Stimulated activated CD8-positive, alpha-beta memory T cell treated with anti-CD3 and anti-CD28 coated beads, Interleukin-12 subunit alpha, Interleukin-12 subunit beta, amount 100 ng/mL, for 4 hours (primary cell): ENCODE measurements around the gene NFKB1.
A peak's percentile ranks its signal among the peaks of the same experiment; 100 is the strongest.
"Not testable (repeated sequence)": the region's sequence is repeated elsewhere in the genome, so short reads cannot be mapped to it uniquely, and the experiment has no call there.

ENCODE experiments used
- DNase-seq: peaks from one replicate; pipeline ENCODE4 v3.0.0-alpha.2; 2020; ENCODE audit warnings: low read depth

NFKB1 gene, protein sequence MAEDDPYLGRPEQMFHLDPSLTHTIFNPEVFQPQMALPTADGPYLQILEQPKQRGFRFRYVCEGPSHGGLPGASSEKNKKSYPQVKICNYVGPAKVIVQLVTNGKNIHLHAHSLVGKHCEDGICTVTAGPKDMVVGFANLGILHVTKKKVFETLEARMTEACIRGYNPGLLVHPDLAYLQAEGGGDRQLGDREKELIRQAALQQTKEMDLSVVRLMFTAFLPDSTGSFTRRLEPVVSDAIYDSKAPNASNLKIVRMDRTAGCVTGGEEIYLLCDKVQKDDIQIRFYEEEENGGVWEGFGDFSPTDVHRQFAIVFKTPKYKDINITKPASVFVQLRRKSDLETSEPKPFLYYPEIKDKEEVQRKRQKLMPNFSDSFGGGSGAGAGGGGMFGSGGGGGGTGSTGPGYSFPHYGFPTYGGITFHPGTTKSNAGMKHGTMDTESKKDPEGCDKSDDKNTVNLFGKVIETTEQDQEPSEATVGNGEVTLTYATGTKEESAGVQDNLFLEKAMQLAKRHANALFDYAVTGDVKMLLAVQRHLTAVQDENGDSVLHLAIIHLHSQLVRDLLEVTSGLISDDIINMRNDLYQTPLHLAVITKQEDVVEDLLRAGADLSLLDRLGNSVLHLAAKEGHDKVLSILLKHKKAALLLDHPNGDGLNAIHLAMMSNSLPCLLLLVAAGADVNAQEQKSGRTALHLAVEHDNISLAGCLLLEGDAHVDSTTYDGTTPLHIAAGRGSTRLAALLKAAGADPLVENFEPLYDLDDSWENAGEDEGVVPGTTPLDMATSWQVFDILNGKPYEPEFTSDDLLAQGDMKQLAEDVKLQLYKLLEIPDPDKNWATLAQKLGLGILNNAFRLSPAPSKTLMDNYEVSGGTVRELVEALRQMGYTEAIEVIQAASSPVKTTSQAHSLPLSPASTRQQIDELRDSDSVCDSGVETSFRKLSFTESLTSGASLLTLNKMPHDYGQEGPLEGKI

DNA sequence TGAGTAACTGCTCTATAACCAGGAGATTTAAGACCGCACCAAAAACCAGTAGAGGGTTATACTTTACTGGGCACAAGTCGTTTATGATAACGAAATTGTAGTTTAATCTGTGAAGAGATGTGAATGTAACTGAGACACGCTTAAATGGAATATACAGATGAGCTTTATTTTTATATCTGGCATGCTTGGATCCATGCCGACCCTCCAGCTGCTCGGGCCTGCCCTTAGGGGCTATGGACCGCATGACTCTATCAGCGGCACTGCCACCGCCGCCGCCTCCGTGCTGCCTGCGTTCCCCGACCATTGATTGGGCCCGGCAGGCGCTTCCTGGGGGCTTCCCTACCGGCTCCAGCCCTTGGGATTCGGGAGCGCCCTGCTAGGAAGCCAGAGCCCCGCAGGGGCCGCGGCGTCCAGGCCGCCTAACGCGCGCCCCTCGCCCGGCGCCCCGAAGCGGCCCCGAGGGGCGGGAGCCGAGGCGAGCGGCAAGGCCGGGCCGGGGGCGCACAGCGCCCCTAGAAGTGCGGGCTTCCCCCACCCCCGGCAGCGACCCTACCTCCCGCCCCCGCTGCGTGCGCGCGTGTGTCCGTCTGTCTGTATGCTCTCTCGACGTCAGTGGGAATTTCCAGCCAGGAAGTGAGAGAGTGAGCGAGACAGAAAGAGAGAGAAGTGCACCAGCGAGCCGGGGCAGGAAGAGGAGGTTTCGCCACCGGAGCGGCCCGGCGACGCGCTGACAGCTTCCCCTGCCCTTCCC lies at the start of gene NFKB1:
Gene NFKB1, plus strand, starts transcription at position 664 of the 751 bp plus-strand sequence. CDS start 24,160 bp downstream, outside the sequence.
- peak; percentile 81 for DNase-seq

DNA sequence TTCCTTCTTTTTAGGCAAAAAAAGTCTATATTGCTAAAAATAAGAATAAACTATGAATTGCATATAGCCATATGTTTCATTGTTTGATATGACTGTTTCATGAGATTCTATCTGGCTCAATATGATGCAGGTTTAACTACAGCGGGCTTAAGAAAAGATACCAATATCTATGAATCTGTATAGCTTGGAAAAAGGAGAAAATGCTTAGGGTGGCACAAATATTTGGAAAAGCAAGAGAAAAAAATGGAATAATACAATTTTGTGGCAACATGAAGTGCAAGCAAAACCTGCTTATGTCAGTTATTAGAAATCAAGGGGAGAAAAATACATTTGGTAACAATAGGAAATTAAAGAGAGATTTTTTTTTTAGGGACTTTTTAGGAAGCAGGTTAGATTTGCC lies 48.3 kb upstream of the NFKB1 start:
- no peak for DNase-seq

- DNase-seq, result no peak
Measured at GRCh38 chr4:102453827-102454226, 47.3 kb upstream of the NFKB1 start.

GRCh38 chr4:102454268-102454667 lies 46.9 kb upstream of the NFKB1 start:
- DNase-seq, result no peak

GRCh38 chr4:102454981-102455685 lies 46.0 kb upstream of the NFKB1 start:
- no peak for DNase-seq

DNA sequence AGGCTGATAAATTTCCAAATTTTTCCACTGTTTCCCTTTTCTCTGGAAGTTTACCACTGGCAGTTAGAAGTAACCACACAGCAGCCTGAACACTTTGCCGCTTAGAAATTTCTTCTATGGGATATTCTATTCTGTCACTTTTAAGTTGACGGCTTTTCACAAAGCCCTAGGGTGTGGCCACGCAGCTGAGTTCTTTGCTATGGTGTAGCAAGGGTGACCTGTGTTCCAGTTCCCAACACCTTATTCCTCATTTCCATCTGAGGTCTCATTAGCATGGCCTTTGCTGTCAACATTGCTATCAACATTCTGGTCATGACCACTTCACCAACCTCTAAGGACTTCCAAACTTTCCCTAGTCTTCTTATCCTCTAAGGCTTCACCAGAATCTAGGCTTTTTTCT lies 45.4 kb upstream of the NFKB1 start:
- DNase-seq, result no peak

DNA sequence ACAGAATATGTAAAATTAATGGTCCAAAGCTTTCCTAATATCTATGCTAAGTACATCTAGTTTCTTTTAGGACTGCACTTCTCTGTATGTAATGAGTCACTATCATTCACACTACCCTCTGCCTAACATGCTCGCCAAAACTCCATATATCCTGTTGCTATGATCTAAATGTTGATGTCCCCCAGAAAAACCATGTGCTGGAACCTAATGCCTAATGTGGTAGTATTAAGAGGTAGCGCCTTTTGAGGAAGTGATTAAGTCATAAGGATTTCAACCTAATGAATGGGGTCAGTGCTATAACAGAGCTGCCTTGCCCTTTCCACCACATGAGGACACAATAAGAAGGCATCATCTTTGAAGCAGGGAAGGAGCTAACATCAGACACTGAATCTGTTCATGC lies 34.9 kb upstream of the NFKB1 start:
- no peak for DNase-seq

DNA sequence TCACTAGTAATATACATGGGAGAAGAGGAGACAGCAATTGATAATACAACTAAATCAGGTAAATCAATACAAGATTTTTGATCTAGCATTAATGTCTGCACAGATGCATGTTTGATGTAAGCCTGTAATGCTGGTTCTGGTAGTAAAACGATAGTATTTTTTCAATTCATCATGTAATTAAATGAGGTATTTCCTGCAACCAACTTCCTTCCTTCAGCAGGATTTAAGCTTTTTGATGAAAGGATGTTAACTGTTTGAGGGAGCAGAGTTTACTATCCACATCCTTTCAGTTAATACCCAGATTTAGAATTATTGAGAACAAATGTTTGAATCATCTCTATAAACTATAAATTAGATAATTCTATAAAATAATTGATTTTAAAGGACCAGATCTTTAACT lies 31.4 kb upstream of the NFKB1 start:
- DNase-seq, result no peak

- no peak for DNase-seq
Measured at GRCh38 chr4:102472441-102473013, 28.6 kb upstream of the NFKB1 start.

DNA sequence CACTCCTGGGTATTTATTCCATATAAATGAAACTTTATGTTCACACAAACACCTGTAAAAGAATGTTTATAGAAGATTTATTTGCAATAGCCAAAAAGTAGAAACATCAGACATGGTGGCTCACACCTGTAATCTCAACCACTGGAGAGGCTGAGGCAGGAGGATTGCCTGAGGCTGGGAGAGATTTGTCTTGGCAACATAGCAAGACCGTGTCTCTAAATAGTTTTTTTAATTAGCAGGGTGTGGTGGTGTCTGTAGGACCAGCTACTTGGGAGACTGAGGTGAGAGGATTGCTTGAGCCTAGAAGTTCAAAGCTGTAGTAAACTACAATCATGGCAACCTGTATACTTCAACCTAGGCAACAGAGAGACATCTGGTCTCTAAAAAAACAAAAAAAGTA lies 27.7 kb upstream of the NFKB1 start:
- DNase-seq, result no peak

GRCh38 chr4:102474736-102475504 lies 26.2 kb upstream of the NFKB1 start:
- no peak for DNase-seq

DNA sequence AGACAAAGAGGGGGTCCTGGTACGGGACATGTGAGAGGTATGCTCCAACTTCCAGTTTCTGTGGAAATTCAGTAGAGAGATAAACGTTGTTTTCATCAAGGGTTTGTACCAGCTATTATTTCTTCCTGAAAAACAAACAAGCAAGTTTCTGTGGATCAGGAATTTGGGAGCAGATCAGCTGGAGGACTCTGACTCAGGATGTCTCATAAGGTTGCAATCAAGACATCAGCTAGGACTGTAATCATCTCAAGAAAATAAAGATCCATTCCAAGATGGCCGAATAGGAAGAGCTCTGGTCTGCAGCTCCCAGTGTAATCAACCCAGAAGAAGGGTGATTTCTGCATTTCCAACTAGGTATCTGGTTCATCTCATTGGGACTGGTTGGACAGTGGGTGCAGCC lies 23.5 kb upstream of the NFKB1 start:
- DNase-seq, result no peak

- DNase-seq, result no peak
Measured at GRCh38 chr4:102478186-102478585, 23.0 kb upstream of the NFKB1 start.

DNA sequence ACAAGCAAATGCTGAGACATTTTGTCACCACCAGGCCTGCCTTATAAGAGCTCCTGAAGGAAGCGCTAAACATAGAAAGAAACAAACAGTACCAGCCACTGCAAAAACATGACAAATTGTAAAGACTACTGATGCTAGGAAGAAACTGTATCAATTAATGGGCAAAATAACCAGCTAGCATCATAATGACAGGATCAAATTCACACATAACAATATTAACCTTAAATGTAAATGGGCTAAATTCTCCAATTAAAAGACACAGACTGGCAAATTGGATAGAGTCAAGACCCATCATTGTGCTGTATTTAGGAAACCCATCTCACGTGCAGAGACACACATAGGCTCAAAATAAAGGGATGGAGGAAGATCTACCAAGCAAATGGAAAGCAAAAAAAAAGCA lies 21.3 kb upstream of the NFKB1 start:
- not testable (repeated sequence) for DNase-seq

DNA sequence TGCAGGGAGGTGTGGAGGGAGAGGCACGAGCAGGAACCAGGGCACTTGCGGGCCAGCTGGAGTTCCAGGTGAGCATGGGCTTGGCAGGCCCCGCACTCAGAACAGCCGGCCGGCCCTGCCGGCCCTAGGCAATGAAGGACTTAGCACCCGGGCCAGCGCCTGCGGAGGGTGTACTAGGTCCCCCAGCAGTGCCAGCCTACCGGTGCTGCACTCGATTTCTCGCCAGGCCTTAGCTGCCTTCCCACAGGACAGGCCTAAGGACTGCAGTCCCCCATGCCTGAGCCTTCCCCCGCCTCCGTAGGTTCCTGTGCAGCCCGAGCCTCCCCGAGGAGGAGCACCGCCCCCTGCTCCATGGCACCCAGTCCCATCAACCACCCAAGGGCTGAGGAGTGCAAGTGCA lies 18.0 kb upstream of the NFKB1 start:
- DNase-seq, result no peak

DNA sequence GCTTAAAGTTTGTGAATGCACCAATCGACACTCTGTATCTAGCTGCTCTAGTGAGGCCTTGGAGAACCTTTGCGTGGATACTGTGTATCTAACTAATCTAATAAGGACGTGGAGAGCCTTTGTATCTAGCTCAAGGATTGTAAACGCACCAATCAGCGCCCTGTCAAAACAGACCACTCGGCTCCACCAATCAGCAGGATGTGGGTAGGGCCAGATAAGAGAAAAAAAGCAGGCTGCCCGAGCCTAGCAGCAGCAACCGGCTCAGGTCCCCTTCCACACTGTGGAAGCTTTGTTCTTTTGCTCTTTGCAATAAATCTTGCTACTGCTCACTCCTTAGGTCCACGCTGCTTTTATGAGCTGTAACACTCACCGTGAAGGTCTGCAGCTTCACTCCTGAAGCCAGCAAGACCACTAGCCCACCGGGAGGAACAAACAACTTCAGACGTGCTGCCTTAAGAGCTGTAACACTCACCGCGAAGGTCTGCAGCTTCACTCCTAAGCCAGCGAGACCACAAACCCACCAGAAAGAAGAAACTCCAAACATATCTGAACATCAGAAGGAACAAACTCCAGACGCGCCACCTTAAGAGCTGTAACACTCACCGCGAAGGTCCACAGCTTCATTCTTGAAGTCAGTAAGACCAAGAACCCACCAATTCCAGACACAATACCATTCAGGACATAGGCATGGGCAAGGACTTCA lies 17.0 kb upstream of the NFKB1 start:
- DNase-seq, result not testable (repeated sequence)

GRCh38 chr4:102492531-102493241 lies 8.5 kb upstream of the NFKB1 start:
- DNase-seq, result no peak

DNA sequence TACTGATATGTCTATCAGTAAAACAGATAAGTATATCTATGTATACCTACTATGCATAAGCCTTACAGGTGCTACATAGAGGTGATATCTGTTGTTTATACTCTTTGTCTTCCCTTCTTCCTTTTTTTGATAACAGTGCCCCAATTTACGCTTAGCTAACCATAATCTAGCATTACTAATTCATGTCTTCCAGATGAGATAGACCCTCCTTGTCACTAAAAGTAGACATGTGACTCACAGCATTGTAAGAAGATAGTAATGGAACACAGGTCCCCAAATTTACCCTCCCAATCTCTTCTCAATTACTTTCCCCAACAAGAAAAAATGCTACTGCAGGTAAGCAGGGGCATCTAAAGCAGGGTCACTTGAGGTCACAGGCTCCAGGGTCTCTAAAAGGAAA lies 7.9 kb upstream of the NFKB1 start:
- no peak for DNase-seq

DNA sequence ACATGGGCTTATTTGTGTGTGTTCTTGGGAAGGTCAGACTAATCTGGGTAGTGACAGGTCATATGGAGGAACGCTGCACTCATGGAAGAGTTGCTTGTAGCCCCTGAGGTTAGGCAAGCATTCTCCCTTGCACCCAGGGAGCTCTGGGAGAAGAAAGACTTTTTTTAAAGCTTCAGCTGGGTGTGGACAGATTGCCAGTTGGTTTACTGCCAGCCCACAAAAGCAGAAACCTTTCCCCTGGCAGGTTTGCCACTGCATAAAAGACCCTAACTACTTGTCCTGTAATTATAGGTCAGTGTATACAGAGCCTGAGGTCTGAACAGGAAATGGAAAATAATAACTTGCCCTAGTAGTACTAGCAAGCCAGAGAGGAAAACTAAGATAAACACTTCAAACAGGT lies 7.4 kb upstream of the NFKB1 start:
- DNase-seq, result no peak
